Effector memory CD8-positive, alpha-beta T cell (primary cell): Measurements from ENCODE around the gene BTBD19.
A peak's percentile ranks its signal among the peaks of the same experiment; 100 is the strongest.
"Not testable (repeated sequence)": the region's sequence is repeated elsewhere in the genome, so short reads cannot be mapped to it uniquely, and the experiment has no call there.

Source experiments
- ATAC-seq: fragments of 150-1000 bp; cut with Tn5 transposase; replicated peaks from 2 replicates; pipeline ENCODE4 v1.10.0; 2021; ENCODE audit warnings: mild to moderate bottlenecking, moderate library complexity
- DNase-seq, 3 experiments: peaks; one replicate each; pipeline ENCODE4 v3.0.0; 2021
- H3K27ac Mint-ChIP-seq, 2 donors: one replicate each; pipeline ENCODE4 v1.8.0; 2022; ENCODE audit warnings: mild to moderate bottlenecking in 2 of 2, mixed read lengths in 2 of 2, moderate library complexity in 2 of 2
- H3K27me3 Mint-ChIP-seq, 2 donors: one replicate each; pipeline ENCODE4 v1.8.0; 2022; ENCODE audit warnings: mixed read lengths in 2 of 2
- H3K36me3 Mint-ChIP-seq: one replicate; pipeline ENCODE4 v1.8.0; 2022; ENCODE audit warnings: mild to moderate bottlenecking, moderate library complexity, mixed read lengths; ENCODE audit not compliant: insufficient read depth
- H3K4me1 Mint-ChIP-seq, 2 donors: one replicate each; pipeline ENCODE4 v1.8.0; 2022; ENCODE audit warnings: low read depth in 2 of 2, mixed read lengths in 2 of 2
- H3K4me3 Mint-ChIP-seq, 2 donors: one replicate each; pipeline ENCODE4 v1.8.0; 2022; ENCODE audit warnings: mild to moderate bottlenecking in 2 of 2, mixed read lengths in 2 of 2, moderate library complexity in 2 of 2
- H3K9me3 Mint-ChIP-seq, 2 donors: one replicate each; pipeline ENCODE4 v1.8.0; 2022; ENCODE audit warnings: mixed read lengths in 2 of 2

The BTBD19 gene

DNA sequence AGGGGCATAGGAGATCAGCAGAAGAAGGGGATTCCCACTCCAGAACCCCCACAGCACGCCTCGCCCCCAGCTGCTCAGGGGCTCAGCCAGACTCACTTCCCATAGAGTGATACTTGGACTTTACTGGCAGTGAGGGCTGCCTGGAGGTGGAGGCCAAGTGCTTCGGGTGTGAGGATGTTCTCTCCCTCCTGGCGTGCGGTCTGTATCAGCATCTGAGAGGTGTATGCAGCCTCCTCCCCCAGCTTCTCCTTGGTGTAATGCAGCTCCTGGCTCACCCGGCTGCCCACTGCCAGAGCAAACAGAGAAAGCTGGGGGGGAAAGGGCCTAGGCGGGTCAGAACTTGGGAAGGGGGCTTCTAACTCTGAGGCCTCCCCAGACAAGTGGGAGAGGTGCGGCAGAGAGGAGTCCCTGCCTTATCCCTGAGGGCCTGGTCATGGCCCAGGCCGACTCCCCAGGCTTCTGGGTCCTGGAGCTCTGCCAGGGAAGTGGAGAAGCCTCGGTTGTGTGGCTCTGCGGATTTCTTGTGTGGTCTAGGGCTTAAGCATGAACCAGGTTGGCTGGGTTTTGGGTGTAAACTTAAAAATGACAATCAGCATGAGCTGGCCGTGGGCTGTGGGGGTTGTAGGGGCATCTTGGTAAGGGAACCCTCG is 23.9 kb downstream of the BTBD19 start:
- no peak for ATAC-seq
- no peaks in the 10 kb centered on the region for H3K9me3 Mint-ChIP-seq
- H3K4me3 Mint-ChIP-seq = no peak overlapping the region
- H3K27ac Mint-ChIP-seq = peak overlapping the region in 1 of 2 donors; percentile 29
- H3K36me3 Mint-ChIP-seq = peaks cover 3% of the 10 kb centered on the region
- DNase-seq = no peak
- peaks cover 7 to 10% of the 10 kb centered on the region in 2 donors for H3K4me1 Mint-ChIP-seq
- no peaks in the 10 kb centered on the region for H3K27me3 Mint-ChIP-seq

DNA sequence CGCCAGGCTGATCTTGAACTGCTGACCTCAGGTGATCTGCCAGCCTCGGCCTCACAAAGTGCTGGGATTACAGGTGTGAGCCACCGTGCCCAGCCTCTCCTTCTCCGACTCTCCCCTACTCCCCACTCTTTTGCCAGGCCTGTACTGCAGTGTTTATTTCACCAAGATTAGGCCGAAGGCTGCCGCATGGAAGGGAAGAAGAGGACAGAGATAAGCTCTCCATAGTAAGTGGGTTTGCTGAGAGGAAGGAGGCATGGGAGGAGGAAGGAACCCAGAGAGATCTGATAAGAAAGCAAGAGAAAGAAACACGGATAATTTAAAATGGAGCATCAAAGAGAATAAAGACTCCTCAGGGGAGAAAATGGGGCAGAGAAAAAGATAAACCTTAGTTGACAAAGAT is 26.0 kb downstream of the BTBD19 start:
- peaks cover 1 to 3% of the 10 kb centered on the region in 2 donors for H3K27me3 Mint-ChIP-seq
- H3K36me3 Mint-ChIP-seq = peaks cover 3% of the 10 kb centered on the region
- H3K27ac Mint-ChIP-seq = peak overlapping the region in 1 of 2 donors; percentile 24
- H3K4me3 Mint-ChIP-seq = no peak overlapping the region
- H3K4me1 Mint-ChIP-seq = peaks cover 7% of the 10 kb centered on the region in 2 donors
- ATAC-seq (no peak), DNase-seq (no peak)
- H3K9me3 Mint-ChIP-seq = no peaks in the 10 kb centered on the region

DNA sequence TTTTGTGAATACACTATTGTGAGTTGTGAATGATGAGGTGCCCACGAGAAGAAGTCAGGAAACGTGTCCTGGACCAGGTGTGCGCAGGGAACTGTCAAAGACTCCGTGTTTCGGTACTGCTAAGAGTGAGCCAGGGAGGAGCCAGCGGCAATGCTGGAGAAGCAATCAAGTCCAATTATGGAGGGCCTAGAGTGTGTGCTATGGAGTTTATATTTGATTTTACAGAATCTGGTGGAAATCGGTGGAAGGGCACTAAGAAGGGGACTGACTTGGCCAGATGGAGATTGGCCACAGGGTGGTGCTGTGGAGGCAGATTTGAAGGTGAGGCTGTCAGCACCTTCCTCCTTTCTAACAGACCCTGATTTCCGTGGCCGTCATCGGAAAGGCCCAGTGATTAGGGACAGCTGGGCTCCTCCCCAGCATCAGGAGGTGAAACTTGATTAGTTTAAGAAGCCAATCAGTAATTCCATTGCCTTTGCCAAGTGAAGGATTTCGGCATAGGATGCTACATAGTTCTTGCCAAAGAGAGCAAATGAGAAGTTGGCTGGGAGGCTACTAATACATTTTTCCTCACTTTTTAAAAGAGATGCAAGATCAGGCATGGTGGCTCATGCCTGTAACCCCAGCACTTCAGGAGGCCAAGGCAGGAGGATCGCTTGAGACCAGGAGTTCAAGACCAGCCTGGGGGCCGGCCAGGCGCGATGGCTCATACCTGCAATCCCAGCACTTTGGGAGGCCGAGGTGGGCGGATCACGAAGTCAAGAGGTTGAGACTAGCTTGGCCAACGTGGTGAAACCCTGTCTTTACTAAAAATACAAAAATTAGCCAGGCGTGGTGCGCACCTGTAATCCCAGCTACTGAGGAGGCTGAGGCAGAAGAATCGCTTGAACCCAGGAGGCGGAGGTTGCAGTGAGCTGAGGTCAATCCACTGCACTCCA is 27.7 kb downstream of the BTBD19 start:
- ATAC-seq = peak; percentile 98
- H3K4me1 Mint-ChIP-seq = peaks cover 7% of the 10 kb centered on the region in 2 donors
- peak; percentile 79 to 85 (median 84) for DNase-seq
- H3K36me3 Mint-ChIP-seq = peaks cover 3% of the 10 kb centered on the region
- H3K27ac Mint-ChIP-seq = no peak overlapping the region
- H3K4me3 Mint-ChIP-seq = no peak overlapping the region
- no peaks in the 10 kb centered on the region for H3K9me3 Mint-ChIP-seq
- peaks cover 7 to 16% of the 10 kb centered on the region in 2 donors for H3K27me3 Mint-ChIP-seq

DNA sequence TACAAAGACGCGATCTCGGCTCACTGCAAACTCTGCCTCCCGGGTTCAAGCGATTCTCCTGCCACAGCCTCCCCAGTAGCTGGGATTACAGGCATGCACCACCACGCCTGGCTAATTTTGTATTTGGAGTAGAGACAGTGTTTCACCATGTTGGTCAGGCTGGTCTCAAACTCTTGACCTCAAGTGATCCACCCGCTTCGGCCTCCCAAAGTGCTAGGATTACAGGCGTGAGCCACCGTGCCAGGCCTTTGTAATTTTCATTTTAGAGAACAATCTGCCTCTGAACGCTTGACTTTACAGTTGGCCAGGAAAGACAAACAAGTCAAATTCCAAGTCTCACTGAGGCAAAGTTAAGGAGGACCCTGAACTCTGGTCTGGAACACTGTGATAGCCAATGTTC is 30.0 kb downstream of the BTBD19 start:
- H3K4me1 Mint-ChIP-seq, DNase-seq, H3K4me3 Mint-ChIP-seq, H3K9me3 Mint-ChIP-seq, ATAC-seq, H3K27ac Mint-ChIP-seq, H3K36me3 Mint-ChIP-seq: not testable (repeated sequence)
- peaks cover 24 to 34% of the 10 kb centered on the region in 2 donors for H3K27me3 Mint-ChIP-seq

DNA sequence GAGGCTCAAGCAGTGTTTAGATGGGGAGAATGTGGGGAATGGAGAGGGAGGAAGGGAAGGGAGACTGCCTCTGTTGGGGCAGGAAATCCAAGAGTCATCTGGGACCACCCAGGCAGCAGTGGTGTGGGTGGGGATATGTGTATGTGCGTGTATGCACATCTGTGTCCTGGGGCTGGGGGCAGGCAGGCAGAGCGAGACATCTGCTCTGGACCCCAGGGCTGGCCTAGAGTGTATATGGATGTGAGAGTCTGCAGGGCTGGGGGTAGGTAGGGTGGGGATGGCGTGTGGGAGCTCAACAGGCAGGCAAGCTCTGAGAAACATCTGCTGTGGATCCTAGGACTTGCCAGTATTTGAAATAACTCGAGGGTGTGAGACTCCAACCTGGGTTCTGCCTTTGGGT is 31.3 kb downstream of the BTBD19 start:
- Mint-ChIP-seq H3K4me1 (peaks cover 7 to 11% of the 10 kb centered on the region in 2 donors), H3K9me3 (no peaks in the 10 kb centered on the region), H3K36me3 (no peaks in the 10 kb centered on the region), H3K27ac (no peak overlapping the region), H3K4me3 (no peak overlapping the region), H3K27me3 (peaks cover 24 to 34% of the 10 kb centered on the region in 2 donors)
- ATAC-seq (no peak), DNase-seq (no peak)

DNA sequence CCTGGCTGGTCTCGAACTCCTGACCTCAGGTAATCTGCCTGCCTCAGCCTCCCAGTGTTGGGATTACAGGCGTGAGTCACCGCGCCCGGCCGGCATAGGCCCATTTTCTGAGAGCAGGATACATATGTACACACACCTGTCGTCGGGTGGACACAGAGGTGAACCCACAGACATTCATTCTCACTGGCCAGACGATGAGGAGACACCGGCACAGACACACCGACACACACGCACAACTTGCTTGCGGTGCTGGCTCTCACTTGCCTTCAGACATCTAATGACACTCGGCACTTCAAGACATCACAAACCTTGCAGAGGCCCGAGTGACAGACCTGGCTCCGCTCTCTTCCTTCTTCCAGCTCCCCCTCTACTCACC is 34.2 kb downstream of the BTBD19 start:
- ATAC-seq (peak; percentile 19), DNase-seq (no peak)
- Mint-ChIP-seq H3K27ac (no peak overlapping the region), H3K4me1 (peaks cover 0 to 4% of the 10 kb centered on the region in 2 donors), H3K36me3 (no peaks in the 10 kb centered on the region), H3K4me3 (peak overlapping the region; percentile 49 to 54), H3K27me3 (peaks cover 24 to 34% of the 10 kb centered on the region in 2 donors), H3K9me3 (no peaks in the 10 kb centered on the region)

DNA sequence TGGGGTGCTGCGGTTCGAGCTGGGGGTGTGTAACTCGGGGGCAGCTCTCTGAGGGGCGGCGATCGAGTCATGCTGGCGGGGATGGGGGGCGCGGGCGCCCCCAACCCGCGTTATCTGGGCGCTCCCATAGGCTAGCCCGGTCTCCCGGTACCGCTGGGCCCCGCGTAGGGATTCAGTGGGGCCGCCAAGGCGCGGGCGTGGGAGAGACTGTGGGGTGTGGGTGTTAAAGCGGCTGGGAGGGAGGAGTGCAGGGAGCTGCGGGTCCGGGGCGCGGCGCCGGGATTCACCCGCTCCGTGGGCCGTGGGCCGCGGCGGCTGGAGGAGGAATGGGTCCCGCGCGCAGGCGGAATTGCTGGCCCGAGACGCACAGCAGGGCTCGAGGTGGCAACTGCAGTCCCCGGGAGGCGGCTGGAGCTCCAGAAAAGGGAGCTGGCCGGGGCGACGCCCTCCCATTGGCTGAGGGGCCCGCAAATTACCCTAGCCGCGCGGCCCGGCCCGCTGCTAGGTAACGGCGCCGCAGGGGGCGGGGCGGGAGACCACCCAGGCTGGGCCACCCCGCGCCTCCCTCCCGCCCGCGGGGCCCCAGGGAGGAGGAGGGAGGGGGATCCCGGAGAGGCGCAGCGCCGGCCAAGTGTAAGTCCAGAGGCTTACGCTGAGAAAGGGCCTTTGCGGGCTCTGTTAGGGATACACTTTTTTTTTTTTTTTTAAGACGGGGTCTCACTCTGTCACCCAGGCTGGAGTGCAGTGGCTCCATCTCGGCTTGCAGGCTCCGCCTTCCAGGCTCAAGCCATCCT is 34.7 kb downstream of the BTBD19 start, which contains the start of gene PTCH2:
PTCH2 (minus strand) TSS at position 392 of the 794 bp plus-strand sequence; CDS start at position 71, 321 bp downstream.
- Mint-ChIP-seq H3K27ac (peak within 1 kb of the TSS in 1 of 2 donors; percentile 55), H3K4me1 (peaks cover 0 to 4% of the 10 kb centered on the region in 2 donors), H3K36me3 (no peaks in the 10 kb centered on the region), H3K4me3 (peak within 1 kb of the TSS; percentile 49 to 54), H3K9me3 (no peaks in the 10 kb centered on the region), H3K27me3 (peaks cover 24 to 34% of the 10 kb centered on the region in 2 donors)
- DNase-seq (no peak), ATAC-seq (peak; percentile 72)

DNA sequence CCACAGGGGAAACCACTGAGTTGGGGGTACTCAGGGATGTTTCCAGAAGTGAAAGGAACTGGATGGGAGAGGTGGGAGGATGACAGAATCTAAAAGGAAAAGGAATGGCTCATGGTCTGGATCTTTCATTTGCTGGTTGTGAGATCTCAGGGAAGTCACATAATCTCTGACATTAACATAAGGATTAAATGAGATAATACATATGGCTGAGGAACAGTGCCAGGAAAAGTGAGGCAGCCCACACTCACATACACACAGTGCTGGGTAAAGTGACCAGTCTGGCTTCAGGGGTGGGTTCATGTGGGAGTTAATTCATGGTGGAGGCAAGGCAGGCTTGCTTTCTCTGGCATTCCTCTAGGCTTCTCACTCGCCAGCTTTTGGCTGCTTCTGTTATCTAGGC is 38.7 kb downstream of the BTBD19 start:
- H3K27ac Mint-ChIP-seq = no peak overlapping the region
- no peak overlapping the region for H3K4me3 Mint-ChIP-seq
- no peak for DNase-seq
- peaks cover 0 to 4% of the 10 kb centered on the region in 2 donors for H3K4me1 Mint-ChIP-seq
- no peak for ATAC-seq
- no peaks in the 10 kb centered on the region for H3K36me3 Mint-ChIP-seq
- H3K27me3 Mint-ChIP-seq = peaks cover 8% of the 10 kb centered on the region in 2 donors
- no peaks in the 10 kb centered on the region for H3K9me3 Mint-ChIP-seq

DNA sequence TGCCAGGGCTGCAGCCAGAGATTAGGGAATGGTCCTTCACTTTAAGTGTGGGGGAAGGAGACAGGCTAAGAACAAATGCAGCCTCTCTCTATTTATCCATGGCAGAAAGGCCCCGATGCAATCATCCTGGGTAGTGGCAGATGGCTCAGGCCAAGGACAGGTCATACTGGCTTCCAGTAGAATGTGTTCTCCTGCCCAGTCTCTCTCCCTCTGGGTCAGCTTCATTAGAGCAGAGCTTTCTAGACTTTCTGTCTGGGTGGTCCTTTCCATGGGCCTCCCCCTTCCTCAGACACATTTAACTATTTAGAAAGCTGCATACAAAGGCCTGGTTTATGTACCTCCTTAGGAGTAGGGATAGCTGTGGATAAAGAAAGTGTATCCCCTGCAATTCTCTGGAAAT is 39.5 kb downstream of the BTBD19 start:
- Mint-ChIP-seq H3K27me3 (no peaks in the 10 kb centered on the region), H3K36me3 (no peaks in the 10 kb centered on the region), H3K27ac (no peak overlapping the region), H3K4me1 (peaks cover 0 to 4% of the 10 kb centered on the region in 2 donors), H3K4me3 (no peak overlapping the region), H3K9me3 (no peaks in the 10 kb centered on the region)
- no peak for ATAC-seq
- no peak for DNase-seq

DNA sequence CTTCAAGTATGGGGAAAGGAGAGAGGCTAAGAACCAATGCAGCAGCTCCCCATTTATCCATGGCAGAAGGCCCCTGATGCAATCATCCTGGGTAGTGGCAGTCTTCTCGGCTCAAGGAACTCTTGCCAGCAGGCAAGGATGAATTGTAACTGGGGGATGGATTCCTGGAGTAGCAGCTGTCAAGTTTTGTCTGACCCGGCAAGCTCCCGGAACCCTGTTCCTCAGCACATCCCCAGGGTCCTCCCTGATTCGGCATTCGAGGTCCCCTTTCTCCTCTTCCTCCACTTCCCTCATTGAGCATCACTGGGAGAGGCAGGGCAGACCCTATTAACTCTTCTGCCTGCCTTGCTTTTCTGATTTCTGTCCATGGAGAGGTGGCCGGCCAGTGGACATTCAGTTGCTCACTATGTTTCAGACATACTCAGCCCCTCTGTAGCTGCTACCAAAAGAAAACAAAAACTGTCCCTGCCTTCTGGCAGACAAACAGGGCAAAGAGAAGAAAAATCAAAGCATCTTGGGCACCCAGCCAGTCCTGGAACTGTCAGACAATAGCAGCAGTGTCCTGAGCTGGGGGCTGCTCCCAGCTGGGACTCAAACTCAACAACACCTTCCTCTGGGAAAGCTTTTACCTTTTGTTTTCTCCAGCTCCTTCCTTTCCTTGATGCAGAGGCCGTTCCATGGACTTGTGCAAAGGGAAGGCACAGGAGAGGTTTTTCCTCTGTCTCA is 40.3 kb downstream of the BTBD19 start:
- no peak overlapping the region for H3K4me3 Mint-ChIP-seq
- DNase-seq (no peak), ATAC-seq (no peak)
- H3K9me3 Mint-ChIP-seq = no peaks in the 10 kb centered on the region
- H3K27ac Mint-ChIP-seq = no peak overlapping the region
- peaks cover 0 to 4% of the 10 kb centered on the region in 2 donors for H3K4me1 Mint-ChIP-seq
- no peaks in the 10 kb centered on the region for H3K27me3 Mint-ChIP-seq
- H3K36me3 Mint-ChIP-seq = no peaks in the 10 kb centered on the region

DNA sequence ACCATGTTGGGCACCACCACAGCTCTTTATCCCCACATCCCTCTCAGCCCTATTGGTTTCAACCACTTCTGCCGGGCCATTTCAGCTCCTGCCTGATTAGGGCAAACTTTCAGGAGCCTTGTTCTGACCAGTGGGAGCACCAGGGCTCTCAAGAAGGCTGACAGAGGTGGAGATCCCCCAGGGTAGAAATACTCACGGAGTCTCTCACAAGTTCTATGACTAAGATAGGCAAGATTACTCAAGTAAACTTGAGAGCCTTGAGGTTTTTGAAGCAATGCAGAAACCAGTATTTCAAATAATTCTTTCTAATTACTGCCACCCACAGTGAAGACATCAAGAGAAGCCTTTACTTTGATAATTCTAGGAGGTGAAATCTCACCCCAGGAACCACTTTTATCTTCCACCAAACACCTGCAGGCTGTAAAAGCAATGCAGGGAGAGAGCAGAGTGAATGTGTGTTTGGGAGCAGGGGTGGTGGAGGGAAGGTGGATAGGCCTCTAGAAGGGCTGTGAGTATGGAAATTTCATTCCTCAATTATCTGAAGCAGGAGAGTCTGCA is 41.3 kb downstream of the BTBD19 start:
- H3K27me3 Mint-ChIP-seq = no peaks in the 10 kb centered on the region
- H3K27ac Mint-ChIP-seq = peak overlapping the region; percentile 19 to 78
- no peak overlapping the region for H3K4me3 Mint-ChIP-seq
- peaks cover under 1% of the 10 kb centered on the region for H3K36me3 Mint-ChIP-seq
- H3K9me3 Mint-ChIP-seq = no peaks in the 10 kb centered on the region
- DNase-seq (no peak), ATAC-seq (no peak)
- no peaks in the 10 kb centered on the region for H3K4me1 Mint-ChIP-seq

DNA sequence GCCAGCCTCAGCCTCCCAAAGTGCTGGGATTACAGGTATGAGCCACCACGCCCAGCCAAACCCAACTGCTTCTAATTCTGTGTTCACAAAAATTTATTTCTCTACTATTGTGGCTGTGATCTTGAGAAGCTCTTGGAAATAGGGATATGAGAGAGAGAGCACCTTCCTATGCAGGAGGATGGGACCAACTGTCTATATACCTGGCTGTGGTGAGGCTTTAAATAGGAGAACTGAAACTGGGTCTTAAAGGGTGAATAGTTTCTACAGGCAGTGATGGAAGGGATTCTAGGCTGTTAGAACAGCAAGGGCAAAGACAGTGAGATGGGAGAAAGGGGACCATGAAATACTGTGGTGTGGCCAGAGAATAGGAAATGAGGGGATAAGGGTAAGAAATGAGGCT is 43.0 kb downstream of the BTBD19 start:
- ATAC-seq (no peak), DNase-seq (no peak)
- H3K27ac Mint-ChIP-seq = no peak overlapping the region
- H3K4me1 Mint-ChIP-seq = no peaks in the 10 kb centered on the region
- H3K9me3 Mint-ChIP-seq = no peaks in the 10 kb centered on the region
- no peaks in the 10 kb centered on the region for H3K27me3 Mint-ChIP-seq
- H3K36me3 Mint-ChIP-seq = peaks cover 8% of the 10 kb centered on the region
- no peak overlapping the region for H3K4me3 Mint-ChIP-seq
